PC-9 (cell line): ENCODE results near the gene OGDH. TPM values are rescaled to one million over a fixed set of nuclear protein-coding genes. Genes with fewer than 3 reads are reported as not detected.

Experiments
- BruUV-seq: library from RNA; stranded (reverse); fragments of 400-500 nt; replicated peaks from 2 replicates; lab custom pipeline; 2021; lab: Mats Ljungman, UMichigan
- CTCF ChIA-PET: fragments of 300-600 bp; sonication (Branson Sonifier 250); formaldehyde crosslinking; loops from one replicate; lab custom pipeline; 2022; ENCODE audit warnings: antibody characterized with exemption; lab: Charles Lee
- POLR2A ChIA-PET: fragments of 300-600 bp; sonication (Branson Sonifier 250); formaldehyde crosslinking; loops from one replicate; lab custom pipeline; 2022; ENCODE audit warnings: antibody characterized with exemption; ENCODE audit not compliant: unreplicated experiment; lab: Charles Lee
- DNase-seq, 2 experiments: peaks; one replicate each; pipeline versions ENCODE4 v3.0.0 to v3.0.0-alpha.2; 2015 to 2022; ENCODE audit warnings: mixed read lengths in 1 of 2
- H2AFZ ChIP-seq: fragments of 200-600 bp; sonication (generic); 2 replicates; pipeline ENCODE4 v1.8.1; 2017; ENCODE audit warnings: antibody characterized with exemption
- H3F3A ChIP-seq: fragments of 200-600 bp; sonication (generic); 2 replicates; pipeline ENCODE4 v1.8.1; 2017; ENCODE audit warnings: antibody characterized with exemption, mild to moderate bottlenecking, low read depth; ENCODE audit not compliant: insufficient read depth
- H3K27ac ChIP-seq: fragments of 200-600 bp; sonication (generic); 2 replicates; pipeline ENCODE4 v1.6.1; 2016; ENCODE audit warnings: mixed run types
- H3K27me3 ChIP-seq: fragments of 200-600 bp; sonication (generic); 2 replicates; pipeline ENCODE4 v1.6.1; 2016; ENCODE audit warnings: low read depth, mixed run types; ENCODE audit not compliant: insufficient read depth
- H3K36me3 ChIP-seq: fragments of 200-600 bp; sonication (generic); 2 replicates; pipeline ENCODE4 v1.6.1; 2016; ENCODE audit warnings: low read depth, mixed run types
- H3K4me1 ChIP-seq: fragments of 200-600 bp; sonication (generic); replicated peaks from 2 replicates; pipeline ENCODE4 v1.6.1; 2016; ENCODE audit warnings: mixed run types; ENCODE audit not compliant: insufficient read depth
- H3K4me2 ChIP-seq: fragments of 200-600 bp; sonication (generic); 2 replicates; pipeline ENCODE4 v1.6.1; 2017; ENCODE audit warnings: mixed run types
- H3K4me3 ChIP-seq: fragments of 200-600 bp; sonication (generic); 2 replicates; pipeline ENCODE4 v1.6.1; 2016; ENCODE audit warnings: mixed run types
- H3K79me2 ChIP-seq: fragments of 200-600 bp; sonication (generic); 2 replicates; pipeline ENCODE4 v1.6.1; 2017; ENCODE audit warnings: low read depth, mixed run types
- H3K9me2 ChIP-seq: fragments of 200-600 bp; sonication (generic); 2 replicates; pipeline ENCODE4 v1.8.1; 2017; ENCODE audit warnings: mild to moderate bottlenecking; ENCODE audit not compliant: insufficient read depth
- H3K9me3 ChIP-seq: fragments of 200-600 bp; sonication (generic); 2 replicates; pipeline ENCODE4 v1.8.1; 2016; ENCODE audit warnings: low read depth; ENCODE audit not compliant: insufficient read depth
- H4K20me1 ChIP-seq: fragments of 200-600 bp; sonication (generic); 2 replicates; pipeline ENCODE4 v1.8.1; 2017; ENCODE audit not compliant: insufficient read depth
- EZH2 ChIP-seq: fragments of 200-600 bp; sonication (generic); IDR thresholded peaks from 2 replicates; pipeline ENCODE4 v1.8.0; 2017; ENCODE audit warnings: antibody characterized with exemption, low read depth
- intact Hi-C: fragments of 100-400 bp; cut with micrococcal nuclease; formaldehyde crosslinking; loops from one replicate; pipeline ENCODE4 v1.10.0; 2022; ENCODE audit not compliant: unreplicated experiment
- total RNA-seq: library from RNA; stranded (reverse); gene quantifications from 2 replicates; pipeline ENCODE4 v1.2.3, GENCODE V29; 2021
- TF ChIP-seq, protein P1 (sequence below): fragments of 200-600 bp; sonication (generic); conservative IDR thresholded peaks from 2 replicates; pipeline ENCODE4 v1.6.1; 2017; ENCODE audit warnings: mixed run types, antibody characterized with exemption, mild to moderate bottlenecking, moderate library complexity

OGDH gene
- total RNA-seq, 1 experiment from 2014 or later = 135 TPM

DNA sequence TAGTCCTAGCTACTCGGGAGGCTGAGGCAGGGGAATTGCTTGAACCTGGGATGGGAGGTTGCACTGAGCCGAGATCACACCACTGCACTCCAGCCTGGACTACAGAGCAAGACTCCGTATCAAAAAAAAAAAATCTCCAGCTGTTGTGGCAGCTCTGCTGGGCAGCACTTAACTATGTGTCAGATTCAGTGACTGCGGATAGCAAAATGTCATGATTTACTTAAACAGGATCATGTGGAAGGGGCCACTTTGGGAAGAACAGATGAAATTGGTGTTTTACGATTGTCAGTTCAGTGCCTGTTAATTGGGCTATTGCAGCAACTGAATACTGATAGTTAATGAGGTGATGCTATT is 15.3 kb downstream of the OGDH start:
- H3K79me2 ChIP-seq = peaks cover 92% of the 10 kb centered on the region
- H3F3A ChIP-seq = peaks cover 40% of the 10 kb centered on the region
- 0 out of 2 replicates have a peak, but pooled peaks cover 3% of the 10 kb centered on the region for H3K9me3 ChIP-seq
- H3K4me3 ChIP-seq = no peak overlapping the region
- H3K36me3 ChIP-seq = peaks cover 40% of the 10 kb centered on the region
- intact Hi-C loops = no loop called here
- CTCF ChIA-PET = no interaction called here
- H3K27ac ChIP-seq = peak overlapping the region; percentile 87
- no peaks in the 10 kb centered on the region for H4K20me1 ChIP-seq
- no peaks in the 10 kb centered on the region for H3K9me2 ChIP-seq
- peak in 1 of 2 experiments; percentile 27 for DNase-seq
- no peaks in the 10 kb centered on the region for H3K27me3 ChIP-seq
- POLR2A ChIA-PET = interaction anchor here (0.6 kb wide), 1 partner anchor 1733 kb away, joined by 4 read pairs; no protein-coding TSS in a partner anchor
- H3K4me2 ChIP-seq = peak overlapping the region; percentile 92
- BruUV-seq = no TSS peak
- H3K4me1 ChIP-seq = peaks cover 61% of the 10 kb centered on the region
- H2AFZ ChIP-seq = no peak overlapping the region
- TF ChIP-seq, protein P1, sequence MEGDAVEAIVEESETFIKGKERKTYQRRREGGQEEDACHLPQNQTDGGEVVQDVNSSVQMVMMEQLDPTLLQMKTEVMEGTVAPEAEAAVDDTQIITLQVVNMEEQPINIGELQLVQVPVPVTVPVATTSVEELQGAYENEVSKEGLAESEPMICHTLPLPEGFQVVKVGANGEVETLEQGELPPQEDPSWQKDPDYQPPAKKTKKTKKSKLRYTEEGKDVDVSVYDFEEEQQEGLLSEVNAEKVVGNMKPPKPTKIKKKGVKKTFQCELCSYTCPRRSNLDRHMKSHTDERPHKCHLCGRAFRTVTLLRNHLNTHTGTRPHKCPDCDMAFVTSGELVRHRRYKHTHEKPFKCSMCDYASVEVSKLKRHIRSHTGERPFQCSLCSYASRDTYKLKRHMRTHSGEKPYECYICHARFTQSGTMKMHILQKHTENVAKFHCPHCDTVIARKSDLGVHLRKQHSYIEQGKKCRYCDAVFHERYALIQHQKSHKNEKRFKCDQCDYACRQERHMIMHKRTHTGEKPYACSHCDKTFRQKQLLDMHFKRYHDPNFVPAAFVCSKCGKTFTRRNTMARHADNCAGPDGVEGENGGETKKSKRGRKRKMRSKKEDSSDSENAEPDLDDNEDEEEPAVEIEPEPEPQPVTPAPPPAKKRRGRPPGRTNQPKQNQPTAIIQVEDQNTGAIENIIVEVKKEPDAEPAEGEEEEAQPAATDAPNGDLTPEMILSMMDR = no peak
- TF ChIP-seq EZH2 = no peak

DNA sequence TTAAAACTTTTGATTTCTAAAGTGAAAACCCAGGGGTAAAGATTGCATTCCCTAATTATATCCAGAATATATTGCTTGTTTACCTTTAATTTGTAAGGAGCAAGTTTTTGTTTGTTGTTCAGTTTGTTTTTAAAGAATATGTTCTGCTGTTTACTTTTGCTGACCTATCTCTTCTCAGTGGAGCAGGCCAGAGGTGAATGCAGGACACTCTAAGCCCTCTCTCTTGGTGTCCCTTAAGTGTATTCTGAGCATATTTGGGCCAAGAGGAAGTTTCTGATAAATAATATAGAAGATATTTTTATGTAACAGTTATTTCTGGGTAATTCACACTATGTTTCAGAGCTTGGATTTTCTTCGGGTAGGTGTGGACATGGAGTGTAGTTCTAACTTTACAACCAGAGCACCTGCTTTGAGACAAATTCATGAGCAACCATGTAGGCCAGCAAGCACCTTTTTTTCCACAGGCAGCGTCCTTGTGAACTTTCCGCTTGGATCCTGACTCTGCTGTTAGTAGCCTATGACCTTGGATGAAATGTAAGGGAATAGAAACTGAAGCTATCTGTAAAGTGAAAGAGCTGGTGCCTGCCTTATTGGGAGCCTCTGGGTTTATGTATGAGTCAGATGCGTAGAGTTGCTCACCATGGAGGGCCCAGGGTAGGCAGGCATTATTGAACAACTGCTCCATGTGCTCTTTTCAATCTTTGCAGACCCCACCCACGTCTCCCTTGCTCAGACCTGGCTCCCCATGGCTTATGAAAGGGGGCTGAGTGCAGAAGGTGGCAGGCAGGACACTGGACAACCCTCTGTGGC is 16.1 kb downstream of the OGDH start:
- ChIA-PET POLR2A (interaction anchor here (0.7 kb wide), 1 partner anchor 266 kb away, joined by 3 read pairs; no protein-coding TSS in a partner anchor), CTCF (interaction anchor here (0.9 kb wide), 1 partner anchor 16 kb away, joined by 3 read pairs; no protein-coding TSS in a partner anchor)
- TF ChIP-seq EZH2 = no peak
- TF ChIP-seq, protein P1 = no peak
- no peak overlapping the region for H2AFZ ChIP-seq
- peaks cover 38% of the 10 kb centered on the region for H3F3A ChIP-seq
- peaks cover 53% of the 10 kb centered on the region for H3K4me1 ChIP-seq
- H3K27ac ChIP-seq = peak overlapping the region; percentile 87; the same call in 1 of the 2 replicates
- H3K27me3 ChIP-seq = no peaks in the 10 kb centered on the region
- intact Hi-C loops = no loop called here
- peaks cover 88% of the 10 kb centered on the region for H3K79me2 ChIP-seq
- H3K9me3 ChIP-seq = 0 out of 2 replicates have a peak, but pooled peaks cover 3% of the 10 kb centered on the region
- H3K9me2 ChIP-seq = no peaks in the 10 kb centered on the region
- H4K20me1 ChIP-seq = no peaks in the 10 kb centered on the region
- no peak overlapping the region for H3K4me3 ChIP-seq
- peaks cover 40% of the 10 kb centered on the region for H3K36me3 ChIP-seq
- peak in 1 of 2 experiments; percentile 21 for DNase-seq
- peak overlapping the region; percentile 17 for H3K4me2 ChIP-seq
- BruUV-seq = no TSS peak

DNA sequence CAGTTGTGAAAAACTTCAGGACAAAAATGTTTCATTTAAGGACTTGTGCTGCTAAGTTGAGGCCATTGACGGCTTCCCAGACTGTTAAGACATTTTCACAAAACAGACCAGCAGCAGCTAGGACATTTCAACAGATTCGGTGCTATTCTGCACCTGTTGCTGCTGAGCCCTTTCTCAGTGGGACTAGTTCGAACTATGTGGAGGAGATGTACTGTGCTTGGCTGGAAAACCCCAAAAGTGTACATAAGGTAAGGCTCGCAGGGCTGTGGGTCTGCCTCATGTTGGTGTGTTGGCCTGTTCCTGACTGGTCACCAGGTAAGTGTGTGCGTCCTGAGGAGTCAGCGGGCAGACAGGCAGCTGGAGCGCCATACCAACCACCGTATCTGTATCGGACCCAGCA is 17.9 kb downstream of the OGDH start:
- Histone ChIP-seq H3K9me2 (no peaks in the 10 kb centered on the region), H3K79me2 (peaks cover 78% of the 10 kb centered on the region), H3K4me3 (no peak overlapping the region), H2AFZ (no peak overlapping the region), H3K27me3 (no peaks in the 10 kb centered on the region), H3K4me1 (peaks cover 37% of the 10 kb centered on the region), H3F3A (peaks cover 21% of the 10 kb centered on the region), H3K9me3 (0 out of 2 replicates have a peak, but pooled peaks cover 3% of the 10 kb centered on the region), H3K36me3 (peaks cover 51% of the 10 kb centered on the region), H3K4me2 (no peak overlapping the region), H4K20me1 (no peaks in the 10 kb centered on the region), H3K27ac (0 out of 2 replicates have a peak overlapping the region, but pooled peaks have one; percentile 1)
- no TSS peak for BruUV-seq
- ChIA-PET POLR2A (interaction anchor here (0.7 kb wide), 1 partner anchor 18 kb away, joined by 3 read pairs; no protein-coding TSS in a partner anchor), CTCF (no interaction called here)
- DNase-seq = no peak
- TF ChIP-seq, protein P1 = no peak
- TF ChIP-seq EZH2 = no peak
- intact Hi-C loops = no loop called here
